Measurements from ENCODE around the gene KATNIP. TPM values are rescaled to one million over a fixed set of nuclear protein-coding genes. Genes with fewer than 3 reads are reported as not detected.
"Not testable (repeated sequence)": the region's sequence is repeated elsewhere in the genome, so short reads cannot be mapped to it uniquely, and the experiment has no call there.

Gene KATNIP
- total RNA-seq, 4 donors from 2014 or later, result 11.2 to 20.0 (median 17.5) TPM

DNA sequence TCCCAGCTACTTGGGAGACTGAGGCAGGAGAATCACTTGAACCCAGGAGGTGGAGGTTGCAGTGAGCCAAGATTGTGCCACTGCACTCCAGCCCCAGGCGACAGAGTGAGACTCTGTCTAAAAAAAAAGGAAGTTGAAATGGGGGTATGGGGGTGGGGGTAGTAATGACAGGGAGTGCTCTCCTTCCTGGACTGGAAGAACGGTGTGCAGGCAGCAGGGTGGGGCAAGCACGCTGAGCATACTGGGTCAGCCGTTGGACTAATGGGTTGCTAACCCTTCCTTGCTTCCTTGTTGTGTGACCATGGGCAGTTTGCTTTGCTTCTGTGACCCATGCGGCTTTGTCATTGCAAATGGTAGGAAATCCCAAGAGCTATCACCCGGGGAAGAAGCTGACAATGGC, 16.5 kb downstream of the KATNIP start:
- Histone ChIP-seq H3K27ac (replicated peaks in 1 of 4) (no peak overlapping the region), H3K4me3 (no peak overlapping the region), H3K27me3 (no peaks in the 10 kb centered on the region), H3K4me1 (no peaks in the 10 kb centered on the region), H3K36me3 (peaks cover 0 to 16% (median 0%) of the 10 kb centered on the region in 4 donors), H3K9me3 (no peaks in the 10 kb centered on the region)
- 69% methylated on average over 6 of the region's 6 CpGs for WGBS
- intact Hi-C loops (cut with DNase I), result no loop called here
- no peak for DNase-seq (ENCODE audit: extremely low spot score)
- no peak for TF ChIP-seq EP300 (IDR thresholded peaks at IDR 0.05)
- no peak for TF ChIP-seq POLR2AphosphoS5 (IDR thresholded peaks at IDR 0.05)
- no peak for TF ChIP-seq POLR2A (IDR thresholded peaks at IDR 0.05; ENCODE audit: low read depth)
- no peak for TF ChIP-seq CTCF (IDR thresholded peaks at IDR 0.05)

GRCh38 chr16:27568077-27568476, 18.1 kb downstream of the KATNIP start:
- no peaks in the 10 kb centered on the region for H3K9me3 ChIP-seq
- TF ChIP-seq CTCF (IDR thresholded peaks at IDR 0.05), result no peak
- TF ChIP-seq EP300 (IDR thresholded peaks at IDR 0.05), result no peak
- TF ChIP-seq POLR2AphosphoS5 (IDR thresholded peaks at IDR 0.05), result no peak
- no peak for TF ChIP-seq POLR2A (IDR thresholded peaks at IDR 0.05; ENCODE audit: low read depth)

GRCh38 chr16:27570986-27571385, 21.0 kb downstream of the KATNIP start:
- H3K27me3 ChIP-seq; intact Hi-C loops (cut with DNase I); H3K27ac ChIP-seq (replicated peaks in 1 of 4); DNase-seq (ENCODE audit: extremely low spot score); H3K9me3 ChIP-seq; H3K4me3 ChIP-seq; H3K4me1 ChIP-seq: not testable (repeated sequence)
- WGBS, result 95% methylated on average over 8 of the region's 8 CpGs
- H3K36me3 ChIP-seq, result peaks cover 0 to 27% (median 10%) of the 10 kb centered on the region in 4 donors

More at GRCh38 chr16:27568077-27568476, 18.1 kb downstream of the KATNIP start:
- no peak for DNase-seq (ENCODE audit: extremely low spot score)
- Histone ChIP-seq H3K4me3 (no peak overlapping the region), H3K27me3 (no peaks in the 10 kb centered on the region), H3K27ac (replicated peaks in 1 of 4) (no peak overlapping the region), H3K36me3 (peaks cover 0 to 16% (median 0%) of the 10 kb centered on the region in 4 donors), H3K4me1 (peaks cover 0 to 6% (median 0%) of the 10 kb centered on the region in 4 donors)
- intact Hi-C loops (cut with DNase I), result no loop called here
- 95% methylated on average over 4 of the region's 4 CpGs for WGBS

GRCh38 chr16:27571433-27572326, 21.7 kb downstream of the KATNIP start:
- peaks cover 0 to 6% (median 0%) of the 10 kb centered on the region in 4 donors for H3K4me1 ChIP-seq
- H3K27me3 ChIP-seq, result no peaks in the 10 kb centered on the region
- no peak for TF ChIP-seq POLR2A (IDR thresholded peaks at IDR 0.05; ENCODE audit: low read depth)
- no peak for TF ChIP-seq POLR2AphosphoS5 (IDR thresholded peaks at IDR 0.05)
- no peak for TF ChIP-seq EP300 (IDR thresholded peaks at IDR 0.05)
- TF ChIP-seq CTCF (IDR thresholded peaks at IDR 0.05), result no peak
- DNase-seq (ENCODE audit: extremely low spot score), result no peak
- H3K9me3 ChIP-seq, result no peaks in the 10 kb centered on the region
- H3K4me3 ChIP-seq, result no peak overlapping the region
- intact Hi-C loops (cut with DNase I), result no loop called here
- no peak overlapping the region for H3K27ac ChIP-seq (replicated peaks in 1 of 4)
- peaks cover 0 to 26% (median 10%) of the 10 kb centered on the region in 4 donors for H3K36me3 ChIP-seq
- WGBS, result 91% methylated on average over 7 of the region's 8 CpGs

DNA sequence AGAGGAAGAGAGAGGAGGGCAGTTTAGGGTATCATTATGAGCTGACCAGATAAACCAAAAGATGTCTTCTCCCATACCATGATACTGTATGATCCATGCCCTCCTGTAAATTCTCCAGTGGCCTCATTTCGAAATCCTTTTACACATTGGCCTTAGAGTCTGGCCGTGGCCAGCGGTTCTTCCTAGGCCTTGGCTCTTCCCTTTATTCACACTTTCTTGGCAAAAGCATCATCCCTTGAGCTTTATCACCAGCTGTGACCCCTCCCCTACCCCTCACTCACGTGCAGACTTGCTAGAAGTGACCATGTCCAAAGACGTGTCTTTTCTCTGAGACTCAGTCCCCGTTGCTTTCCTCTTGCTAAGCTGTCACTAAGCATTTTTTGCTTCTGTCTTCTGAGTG, 22.8 kb downstream of the KATNIP start:
- WGBS, result 80% methylated on average over 6 of the region's 6 CpGs
- TF ChIP-seq POLR2A (IDR thresholded peaks at IDR 0.05; ENCODE audit: low read depth) (no peak), POLR2AphosphoS5 (IDR thresholded peaks at IDR 0.05) (no peak)

More for the DNA sequence above, 22.8 kb downstream of the KATNIP start:
- H3K4me1 ChIP-seq, result peaks cover 0 to 6% (median 0%) of the 10 kb centered on the region in 4 donors
- H3K4me3 ChIP-seq, result no peak overlapping the region
- intact Hi-C loops (cut with DNase I), result no loop called here
- no peak overlapping the region for H3K27ac ChIP-seq (replicated peaks in 1 of 4)
- no peaks in the 10 kb centered on the region for H3K9me3 ChIP-seq
- no peak for DNase-seq (ENCODE audit: extremely low spot score)
- no peaks in the 10 kb centered on the region for H3K27me3 ChIP-seq
- peaks cover 0 to 16% (median 10%) of the 10 kb centered on the region in 4 donors for H3K36me3 ChIP-seq

Measured in esophagus muscularis mucosa (tissue), 4 donors.